Stimulated activated CD4-positive, alpha-beta T cell treated with anti-CD3 and anti-CD28 coated beads, Interleukin-1b, Interleukin-23, amount 100 ng/mL, for 48 hours (primary cell): Measurements from ENCODE around the gene RNF121.

Experiments
- DNase-seq: peaks from one replicate; pipeline ENCODE4 v3.0.0-alpha.2; 2020

The RNF121 gene

DNA sequence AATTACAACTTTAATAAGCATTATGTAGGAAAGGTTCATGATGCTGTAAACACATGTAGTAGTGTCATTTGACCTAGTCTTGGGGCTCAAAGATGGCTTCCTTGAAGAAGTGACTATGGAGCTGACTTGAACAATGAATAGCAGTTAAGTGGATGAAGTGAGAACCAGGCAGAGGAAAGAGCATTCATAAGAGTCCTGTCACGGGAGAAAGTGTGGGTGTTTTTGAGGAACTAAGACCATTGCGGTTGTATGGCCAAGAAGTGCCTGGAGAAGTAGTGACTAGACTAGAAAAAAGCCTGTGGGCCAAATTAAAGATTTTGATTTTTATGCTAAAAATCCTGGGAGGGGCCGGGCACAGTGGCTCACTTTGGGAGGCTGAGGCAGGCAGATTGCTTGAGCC lies 62.6 kb downstream of the RNF121 start:
- no peak for DNase-seq

- DNase-seq, result no peak
Measured at GRCh38 chr11:71992136-71992730, 63.4 kb downstream of the RNF121 start.

- no peak for DNase-seq
Measured at GRCh38 chr11:71994786-71995185, 65.9 kb downstream of the RNF121 start.

DNA sequence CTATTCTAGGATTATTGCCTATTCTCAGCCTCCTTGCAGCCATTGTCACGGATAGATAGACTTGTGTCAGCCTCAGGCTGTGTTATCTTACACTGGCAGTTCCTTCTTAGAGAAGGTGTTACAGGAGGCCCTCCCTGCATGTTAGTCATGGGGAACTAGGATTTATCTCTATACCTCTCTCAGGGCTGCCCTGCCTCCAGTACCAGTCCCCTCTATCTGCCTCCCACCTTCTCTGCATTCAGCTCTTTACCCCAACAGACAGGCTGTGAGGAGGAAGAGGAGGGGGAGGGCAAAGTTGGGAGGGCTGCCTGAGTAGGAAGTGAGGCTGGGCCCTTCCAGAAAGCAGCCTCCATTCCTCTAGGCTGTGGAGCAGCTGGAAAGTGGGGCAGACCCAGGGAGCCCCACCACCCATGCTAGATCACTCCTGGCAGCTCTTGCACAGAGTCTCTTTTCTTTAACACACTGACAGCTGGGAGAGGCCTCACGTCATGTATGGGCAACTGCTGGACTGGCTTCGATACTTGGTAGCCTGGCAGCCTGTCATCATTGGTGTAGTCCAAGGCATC lies 67.0 kb downstream of the RNF121 start:
- no peak for DNase-seq

- DNase-seq, result no peak
Measured at GRCh38 chr11:71996517-71996916, 67.7 kb downstream of the RNF121 start.

- no peak for DNase-seq
Measured at GRCh38 chr11:71996946-71997345, 68.1 kb downstream of the RNF121 start.

GRCh38 chr11:71997594-71997993 lies 68.7 kb downstream of the RNF121 start:
- no peak for DNase-seq

GRCh38 chr11:71998061-71998460 lies 69.2 kb downstream of the RNF121 start:
- DNase-seq, result no peak

DNA sequence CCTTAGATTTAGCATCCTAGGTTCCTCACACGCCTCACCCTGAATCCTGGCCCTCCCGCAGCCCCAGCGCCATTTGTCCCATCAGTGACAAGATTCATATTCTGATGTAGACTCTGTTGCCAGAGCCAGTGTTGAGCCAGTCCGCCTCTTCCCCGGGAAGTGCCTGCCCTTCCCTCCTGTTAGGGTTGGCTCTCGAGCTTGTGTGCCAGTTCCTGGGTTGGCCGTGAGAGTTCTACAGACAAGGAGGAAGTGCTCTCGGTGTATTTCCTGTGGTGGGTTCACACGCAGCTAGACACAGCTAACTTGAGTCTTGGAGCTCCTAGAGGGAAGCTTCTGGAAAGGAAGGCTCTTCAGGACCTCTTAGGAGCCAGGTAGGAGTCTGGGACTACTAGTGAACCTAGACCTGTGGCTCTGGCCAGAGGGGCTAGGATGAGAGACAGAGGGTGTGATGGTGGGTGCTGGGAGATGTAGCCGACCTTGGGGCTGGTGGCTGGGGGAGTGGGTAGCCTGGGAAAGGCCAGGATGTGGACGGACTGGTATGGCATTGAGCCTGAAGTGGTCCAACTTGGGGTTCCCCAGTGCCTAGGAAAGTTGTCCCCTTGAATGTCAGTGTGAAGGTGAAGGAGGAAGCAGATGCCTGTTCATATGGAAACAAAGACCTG lies 69.9 kb downstream of the RNF121 start, which contains the start of gene IL18BP:
Gene IL18BP, plus strand, starts transcription at position 261 of the 662 bp plus-strand sequence. CDS start 1,076 bp downstream, outside the sequence.
- DNase-seq, result no peak

GRCh38 chr11:71999362-71999761 lies 70.5 kb downstream of the RNF121 start:
- DNase-seq, result no peak

DNA sequence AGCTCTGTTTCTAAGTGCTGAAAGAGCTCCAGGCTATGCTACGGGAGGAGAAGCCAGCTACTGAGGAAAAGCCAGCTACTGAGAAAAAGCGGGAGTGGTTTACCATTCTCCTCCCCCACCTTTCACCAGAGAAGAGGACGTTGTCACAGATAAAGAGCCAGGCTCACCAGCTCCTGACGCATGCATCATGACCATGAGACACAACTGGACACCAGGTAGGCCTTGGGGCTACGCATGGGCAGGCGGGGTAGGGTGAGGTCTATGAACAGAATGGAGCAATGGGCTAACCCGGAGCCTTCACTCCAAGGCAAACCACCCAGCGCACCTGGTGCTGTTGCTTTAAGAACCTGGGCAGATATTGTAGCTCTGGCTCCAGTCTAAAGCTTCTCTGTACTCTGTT lies 71.0 kb downstream of the RNF121 start:
- no peak for DNase-seq

DNA sequence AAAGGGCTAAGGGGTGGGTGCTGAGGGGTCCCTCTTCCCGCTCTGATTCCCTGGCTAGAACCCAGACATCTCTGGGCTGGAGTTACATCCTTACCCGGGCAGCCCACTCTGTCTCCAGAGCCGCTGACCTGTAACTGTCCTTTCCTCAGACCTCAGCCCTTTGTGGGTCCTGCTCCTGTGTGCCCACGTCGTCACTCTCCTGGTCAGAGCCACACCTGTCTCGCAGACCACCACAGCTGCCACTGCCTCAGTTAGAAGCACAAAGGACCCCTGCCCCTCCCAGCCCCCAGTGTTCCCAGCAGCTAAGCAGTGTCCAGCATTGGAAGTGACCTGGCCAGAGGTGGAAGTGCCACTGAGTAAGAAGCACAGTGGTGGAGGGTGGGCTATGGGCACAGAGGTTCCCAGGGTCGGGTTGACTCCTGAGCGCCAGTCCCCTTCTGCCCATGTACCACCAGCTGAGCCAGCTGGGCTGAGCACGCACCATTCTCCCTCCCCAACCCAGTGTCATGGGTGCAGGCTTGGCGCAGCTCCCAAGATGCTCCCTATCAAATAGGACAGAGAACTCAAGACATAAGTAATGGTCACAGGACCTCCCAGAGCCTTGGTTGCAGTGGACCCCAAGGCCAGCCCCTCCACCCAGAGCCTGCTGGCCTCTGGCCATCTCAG lies 71.5 kb downstream of the RNF121 start:
- no peak for DNase-seq

GRCh38 chr11:72001285-72001684 lies 72.4 kb downstream of the RNF121 start:
- no peak for DNase-seq

GRCh38 chr11:72001834-72002591 lies 73.2 kb downstream of the RNF121 start:
- DNase-seq, result no peak

DNA sequence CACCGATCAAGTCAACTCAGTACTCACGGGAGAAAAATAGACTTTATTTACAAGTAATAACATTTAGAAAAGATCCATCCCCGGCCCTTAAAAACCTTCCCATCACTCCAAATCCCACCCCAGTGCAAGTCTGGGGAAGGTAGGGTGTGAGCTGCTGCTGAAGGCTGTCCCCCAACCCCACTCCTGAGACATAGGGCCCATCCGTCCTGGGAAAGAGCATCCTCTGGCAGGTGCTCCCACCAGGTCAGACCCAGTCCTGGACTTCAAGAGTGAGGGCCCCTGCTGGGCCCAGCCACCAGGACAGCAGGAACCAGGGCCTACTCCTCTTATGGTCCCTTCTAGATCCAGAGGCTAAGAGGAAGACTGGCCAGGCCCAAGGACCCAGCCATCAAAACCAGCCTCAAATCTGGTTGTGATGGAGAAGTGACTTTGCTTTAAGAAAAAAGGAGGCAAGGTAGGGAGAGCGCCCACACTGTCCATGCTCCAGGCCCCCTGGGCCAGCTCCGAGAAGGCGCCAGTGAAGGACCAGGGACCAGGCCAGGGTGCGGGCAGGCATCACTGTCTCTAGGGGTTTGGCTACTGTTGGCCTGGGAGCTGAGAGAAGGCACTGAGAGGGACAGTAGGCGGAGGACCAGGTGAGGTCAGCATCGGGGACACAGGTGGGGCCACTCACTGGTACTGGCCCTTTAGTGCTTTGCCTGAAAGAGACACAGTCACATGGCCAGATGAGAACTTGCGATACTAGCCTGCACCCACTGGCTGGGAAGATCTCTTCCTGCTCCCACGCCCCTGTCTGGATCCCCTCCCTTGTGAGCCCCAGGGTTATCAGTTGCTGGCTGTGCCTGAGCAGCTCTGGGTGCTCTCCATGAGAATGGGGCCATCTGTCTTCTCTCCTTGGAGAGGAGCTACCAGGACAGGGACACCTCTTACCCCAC lies 74.3 kb downstream of the RNF121 start:
- DNase-seq, result no peak

GRCh38 chr11:72003776-72004171 lies 74.9 kb downstream of the RNF121 start:
- DNase-seq, result no peak

- no peak for DNase-seq
Measured at GRCh38 chr11:72004515-72005346, 75.9 kb downstream of the RNF121 start.

DNA sequence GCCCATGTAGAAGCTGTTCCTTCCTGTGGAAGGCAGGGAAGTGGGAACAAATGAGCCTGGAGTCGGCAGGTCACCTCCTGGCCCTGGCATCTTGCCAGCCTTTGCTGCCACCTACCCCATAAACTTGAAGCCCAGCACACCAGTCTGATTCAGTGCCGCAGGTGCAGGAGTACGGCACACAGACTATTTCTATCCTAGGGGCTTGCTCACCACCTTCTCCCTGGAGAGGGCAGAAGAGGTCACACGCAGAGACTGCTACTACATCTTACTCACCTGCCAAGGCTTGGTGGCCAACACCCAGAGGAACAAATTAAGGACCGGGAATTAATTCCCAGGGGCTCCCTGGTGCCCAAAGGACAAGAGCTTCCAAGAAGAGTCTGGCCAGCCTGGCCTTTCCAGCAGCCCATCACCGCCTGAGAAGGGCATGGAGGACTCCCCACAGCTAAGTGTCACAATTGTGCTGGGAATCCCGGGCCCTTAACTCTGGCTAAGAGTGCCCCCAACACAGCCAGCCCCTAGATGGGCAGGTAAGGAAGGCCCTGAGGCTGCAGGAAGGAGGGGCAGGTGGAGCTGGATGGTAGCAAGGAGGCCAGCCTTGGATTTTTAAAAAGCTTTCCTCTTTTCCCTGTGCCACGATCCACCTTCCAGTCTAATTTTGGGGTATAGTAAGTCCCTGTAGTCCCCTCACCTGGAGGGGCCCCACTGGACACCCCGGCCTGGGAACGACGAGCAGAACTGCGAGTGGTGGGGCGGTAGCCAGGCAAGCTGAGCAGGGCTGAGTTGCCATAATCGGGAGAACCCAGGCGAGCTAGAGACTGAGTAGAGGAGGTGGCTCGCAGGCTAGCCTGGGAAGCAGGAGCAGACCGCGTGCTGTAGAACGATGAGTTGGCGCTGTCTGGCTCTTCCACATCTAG lies 76.8 kb downstream of the RNF121 start:
- DNase-seq, result no peak

GRCh38 chr11:72006309-72007088 lies 77.7 kb downstream of the RNF121 start:
- no peak for DNase-seq
